UCSD-AML1 (cell line): ENCODE measurements around the gene DAD1.
A peak's percentile ranks its signal among the peaks of the same experiment; 100 is the strongest.
"Not testable (repeated sequence)": the region's sequence is repeated elsewhere in the genome, so short reads cannot be mapped to it uniquely, and the experiment has no call there.

Experiments used
- DNase-seq: peaks from one replicate; lab custom pipeline; 2025; ENCODE audit not compliant: unreplicated experiment; lab: John Stamatoyannopoulos, UW

Gene DAD1

GRCh38 chr14:22589096-22589839 lies at the start of gene DAD1:
TSS of gene DAD1 (minus strand) at chr14:22589224. CDS start at chr14:22589157, 67 bp downstream.
- DNase-seq: peak; percentile 99

DNA sequence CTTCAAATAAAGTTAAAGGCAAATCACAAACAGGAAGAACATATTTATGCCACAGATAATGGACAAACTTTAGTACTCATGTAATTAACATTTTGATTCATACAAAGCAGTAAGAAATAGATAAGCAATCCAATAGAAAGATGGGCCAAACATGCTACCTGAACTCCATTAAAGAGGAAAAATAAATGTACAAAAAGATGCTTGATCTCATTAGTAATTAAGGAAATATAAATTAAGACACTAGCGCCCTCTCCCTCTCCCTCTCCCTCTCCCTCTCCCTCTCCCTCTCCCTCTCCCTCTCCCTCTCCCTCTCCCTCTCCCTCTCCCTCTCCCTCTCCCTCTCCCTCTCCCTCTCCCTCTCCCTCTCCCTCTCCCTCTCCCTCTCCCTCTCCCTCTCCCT lies 47.0 kb upstream of the DAD1 start:
- DNase-seq: not testable (repeated sequence)

- no peak for DNase-seq
These were observed 45.3 kb upstream of the DAD1 start for GRCh38 chr14:22634233-22634900.

GRCh38 chr14:22630486-22630885 lies 41.5 kb upstream of the DAD1 start:
- no peak for DNase-seq

DNA sequence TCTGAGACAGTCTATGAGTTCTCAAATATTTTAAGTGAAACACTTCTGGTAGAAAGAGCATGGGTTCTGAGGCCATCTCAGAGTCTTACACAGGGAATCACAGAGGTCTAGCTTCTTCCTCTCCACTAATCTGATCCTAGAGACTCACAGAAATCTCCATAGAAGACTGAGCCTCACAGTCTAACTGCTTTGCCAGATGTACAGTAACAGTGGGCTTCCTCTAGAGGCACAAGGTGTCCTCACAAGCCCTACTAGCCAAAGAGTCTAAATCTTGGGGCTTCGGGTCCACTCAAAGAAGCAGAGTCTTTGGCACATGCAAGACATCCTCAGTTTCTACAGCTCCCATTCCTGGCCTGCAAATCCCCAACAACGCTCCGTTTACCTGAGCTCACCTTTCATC lies 41.0 kb upstream of the DAD1 start:
- no peak for DNase-seq

DNA sequence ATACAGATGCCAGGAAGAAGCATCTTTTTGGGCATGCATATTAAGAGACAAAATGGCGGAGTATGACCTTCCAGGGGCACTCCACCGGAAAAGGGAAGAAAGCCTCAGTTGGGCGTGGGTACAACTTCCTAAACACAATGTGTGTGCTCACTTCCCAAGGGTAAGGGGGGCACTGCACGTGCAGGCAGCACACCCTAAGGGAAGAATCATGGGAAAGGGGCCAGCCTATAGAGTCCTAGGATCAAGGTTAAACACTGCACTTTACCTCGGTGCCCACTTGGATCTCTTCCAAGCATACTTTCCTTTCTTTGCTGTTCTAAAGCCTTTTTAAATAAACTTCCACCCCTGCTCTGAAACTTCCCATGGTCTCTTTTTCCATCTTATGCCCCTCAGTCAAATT lies 40.3 kb upstream of the DAD1 start:
- no peak for DNase-seq

DNA sequence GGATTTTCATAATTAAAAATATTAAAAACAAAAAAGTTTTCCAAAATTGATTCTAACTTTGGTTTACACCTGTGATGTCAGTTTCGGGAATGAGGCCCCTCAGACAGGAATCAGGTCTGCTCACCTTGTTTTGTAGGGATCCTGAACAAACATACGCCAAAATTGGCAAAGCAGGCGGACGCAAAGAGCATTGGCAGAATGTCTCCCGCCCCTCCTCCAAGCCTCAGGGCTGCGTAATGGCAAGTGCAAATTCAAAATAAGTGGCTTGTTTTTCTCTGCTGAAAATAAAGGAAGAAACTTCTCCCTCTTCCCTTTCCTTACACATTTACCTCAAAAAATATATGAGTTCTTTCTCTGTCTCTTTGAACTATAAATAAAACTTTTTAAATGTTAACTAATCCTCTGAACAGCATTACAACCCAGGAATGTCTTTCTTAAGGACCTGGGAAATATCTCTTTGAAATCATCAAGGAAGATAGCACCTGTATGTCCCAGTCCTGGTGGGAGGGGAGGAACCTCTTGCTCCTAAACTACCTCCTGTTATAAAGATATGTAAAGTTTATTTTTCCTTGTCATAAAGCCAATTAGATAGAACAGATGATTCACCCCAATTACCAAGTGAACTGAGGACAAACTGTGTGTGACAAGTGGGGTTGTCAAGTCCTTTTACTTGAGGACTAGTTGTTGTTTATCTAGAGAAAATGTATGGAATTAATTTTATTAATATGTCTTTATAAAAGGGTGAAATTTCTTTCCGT lies 38.7 kb upstream of the DAD1 start:
- no peak for DNase-seq

- DNase-seq: no peak
These were observed 37.6 kb upstream of the DAD1 start for GRCh38 chr14:22626590-22626989.

GRCh38 chr14:22623047-22623446 lies 34.0 kb upstream of the DAD1 start:
- DNase-seq: no peak

- DNase-seq: no peak
These were observed 33.2 kb upstream of the DAD1 start for GRCh38 chr14:22622255-22622654.

DNA sequence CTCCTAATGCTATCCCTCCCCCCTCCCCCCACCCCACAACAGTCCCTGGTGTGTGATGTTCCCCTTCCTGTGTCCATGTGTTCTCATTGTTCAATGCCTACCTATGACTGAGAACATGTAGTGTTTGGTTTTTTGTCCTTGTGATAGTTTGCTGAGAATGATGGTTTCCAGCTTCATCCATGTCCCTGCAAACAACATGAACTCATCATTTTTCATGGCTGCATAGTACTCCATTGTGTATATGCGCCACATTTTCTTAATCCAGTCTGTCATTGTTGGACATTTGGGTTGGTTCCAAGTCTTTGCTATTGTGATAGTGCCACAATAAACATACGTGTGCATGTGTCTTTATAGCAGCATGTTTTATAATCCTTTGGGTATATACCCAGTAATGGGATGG lies 26.7 kb upstream of the DAD1 start:
- not testable (repeated sequence) for DNase-seq

GRCh38 chr14:22614240-22614799 lies 25.3 kb upstream of the DAD1 start:
- DNase-seq: no peak

GRCh38 chr14:22613736-22614239 lies 24.8 kb upstream of the DAD1 start:
- no peak for DNase-seq

DNA sequence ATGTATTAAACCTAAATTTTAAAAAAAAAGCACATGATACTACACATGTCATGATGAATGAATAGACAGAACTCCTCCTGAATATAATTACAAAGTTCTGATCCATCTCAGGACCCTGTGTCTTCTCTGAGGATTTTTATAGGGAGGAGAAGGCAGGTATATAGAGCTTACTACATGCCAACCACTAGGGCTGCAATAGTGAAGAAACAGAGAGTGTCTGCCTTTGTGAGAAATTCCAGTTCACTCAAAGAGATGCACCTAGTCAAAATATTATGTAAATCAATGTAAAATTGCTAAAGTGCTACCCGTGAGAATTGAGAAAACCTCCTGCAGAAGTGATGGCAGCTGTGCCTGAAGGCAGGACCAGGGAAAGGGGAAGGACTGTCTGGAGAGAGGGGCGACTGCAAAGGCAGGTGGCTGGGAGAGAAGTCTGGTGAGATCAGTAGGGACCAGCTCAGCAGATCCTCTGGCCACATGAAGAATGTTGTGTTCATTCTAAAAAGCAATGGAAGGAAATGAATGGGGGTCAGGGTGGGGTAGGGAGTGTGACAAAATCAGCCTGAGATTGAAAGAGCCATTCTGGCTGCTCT lies 24.2 kb upstream of the DAD1 start:
- DNase-seq: no peak

- DNase-seq: no peak
These were observed 21.9 kb upstream of the DAD1 start for GRCh38 chr14:22610931-22611330.

- DNase-seq: no peak
These were observed 18.3 kb upstream of the DAD1 start for GRCh38 chr14:22607291-22607690.

- no peak for DNase-seq
These were observed 17.4 kb upstream of the DAD1 start for GRCh38 chr14:22606380-22606779.

- no peak for DNase-seq
These were observed 13.8 kb upstream of the DAD1 start for GRCh38 chr14:22602862-22603261.

- DNase-seq: no peak
These were observed 13.0 kb upstream of the DAD1 start for GRCh38 chr14:22601996-22602395.

- DNase-seq: no peak
These were observed 12.4 kb upstream of the DAD1 start for GRCh38 chr14:22601456-22601855.

DNA sequence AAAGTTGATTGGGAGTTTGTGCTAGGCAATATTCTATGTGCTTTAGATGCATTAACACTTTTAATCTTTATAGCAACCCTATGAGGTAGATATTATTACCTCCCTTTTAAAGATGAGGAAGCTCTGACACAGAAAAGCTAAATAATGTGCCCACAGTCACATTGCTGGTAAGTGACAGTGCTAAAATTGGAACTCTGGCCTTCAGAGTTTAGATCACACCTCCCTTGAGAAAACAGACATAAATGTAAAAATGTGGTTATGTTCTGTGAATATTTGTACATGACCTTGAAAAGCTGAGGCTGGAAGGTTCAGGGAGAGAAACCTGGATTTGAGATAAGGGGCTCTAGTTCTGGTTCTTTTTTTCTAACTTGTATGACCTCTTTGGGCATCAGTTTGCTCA lies 11.0 kb upstream of the DAD1 start:
- DNase-seq: no peak
